OCI-LY7 (cell line): ENCODE data around the gene ANKRD9. TPM values are rescaled to one million over a fixed set of nuclear protein-coding genes. Genes with fewer than 3 reads are reported as not detected.

Experiments used
- Bru-seq: library from RNA; stranded (reverse); fragments of 400-500 nt; gene quantifications from one replicate; lab custom pipeline; 2021; lab: Mats Ljungman, UMichigan
- BruChase-seq, 2 experiments: library from RNA; stranded (reverse); fragments of 400-500 nt; gene quantifications; one replicate each; lab custom pipeline; 2021; lab: Mats Ljungman, UMichigan
- BruUV-seq: library from RNA; stranded (reverse); fragments of 400-500 nt; replicated peaks from 2 replicates; lab custom pipeline; 2021; lab: Mats Ljungman, UMichigan
- CTCF ChIA-PET: fragments of 300-600 bp; sonication (Branson Sonifier 250); formaldehyde crosslinking; loops from one replicate; lab custom pipeline; 2022; ENCODE audit warnings: antibody characterized with exemption; ENCODE audit not compliant: unreplicated experiment; lab: Charles Lee
- POLR2A ChIA-PET: fragments of 300-600 bp; sonication (Branson Sonifier 250); formaldehyde crosslinking; loops from one replicate; lab custom pipeline; 2022; ENCODE audit warnings: antibody characterized with exemption; lab: Charles Lee
- DNase-seq: peaks from one replicate; pipeline ENCODE4 v3.0.0-alpha.2; 2015; ENCODE audit warnings: low spot score
- H2AFZ ChIP-seq: fragments of 200-600 bp; sonication (generic), shearing (Covaris generic); 2 replicates; pipeline ENCODE4 v1.6.1; 2014; ENCODE audit warnings: mild to moderate bottlenecking, antibody characterized with exemption, low read length, moderate library complexity
- H3K27ac ChIP-seq: fragments of 200-600 bp; sonication (generic); 2 replicates; pipeline ENCODE4 v1.5.1; 2014; ENCODE audit warnings: mixed run types, low read depth, mild to moderate bottlenecking, moderate library complexity, low read length, inconsistent platforms; ENCODE audit not compliant: poor library complexity, severe bottlenecking
- H3K36me3 ChIP-seq: fragments of 200-600 bp; sonication (generic); 2 replicates; pipeline ENCODE4 v1.6.1; 2014; ENCODE audit warnings: mild to moderate bottlenecking, antibody characterized with exemption, low read length, moderate library complexity, mixed read lengths; ENCODE audit not compliant: insufficient read depth
- H3K4me1 ChIP-seq: fragments of 200-600 bp; sonication (generic); 2 replicates; pipeline ENCODE4 v1.5.1; 2014; ENCODE audit warnings: mild to moderate bottlenecking, low read length; ENCODE audit not compliant: insufficient read depth, poor library complexity, severe bottlenecking
- H3K4me2 ChIP-seq: fragments of 200-600 bp; sonication (generic); 2 replicates; pipeline ENCODE4 v1.6.1; 2014; ENCODE audit warnings: mild to moderate bottlenecking, low read length
- H3K4me3 ChIP-seq: fragments of 200-600 bp; sonication (generic); 2 replicates; pipeline ENCODE4 v1.5.1; 2014; ENCODE audit warnings: mild to moderate bottlenecking, low read depth, low read length; ENCODE audit not compliant: poor library complexity, severe bottlenecking
- H3K79me2 ChIP-seq: fragments of 200-600 bp; sonication (generic); 2 replicates; pipeline ENCODE4 v1.6.1; 2016; ENCODE audit warnings: low read depth, mild to moderate bottlenecking, low read length, moderate library complexity, mixed read lengths; ENCODE audit not compliant: insufficient read depth
- H3K9me2 ChIP-seq: fragments of 200-600 bp; sonication (generic); 2 replicates; pipeline ENCODE4 v1.6.1; 2016; ENCODE audit warnings: mild to moderate bottlenecking, low read length, mixed read lengths; ENCODE audit not compliant: insufficient read depth
- H3K9me3 ChIP-seq: fragments of 200-600 bp; sonication (generic); 2 replicates; pipeline ENCODE4 v1.6.1; 2014; ENCODE audit warnings: mild to moderate bottlenecking, mixed run types, low read length, mixed read lengths
- H4K20me1 ChIP-seq: fragments of 200-600 bp; sonication (generic); 2 replicates; pipeline ENCODE4 v1.6.1; 2014; ENCODE audit warnings: mild to moderate bottlenecking, antibody characterized with exemption, low read length, moderate library complexity, mixed read lengths; ENCODE audit not compliant: insufficient read depth
- CTCF ChIP-seq: fragments of 200-600 bp; sonication (generic); conservative IDR thresholded peaks from 2 replicates; pipeline ENCODE4 v1.5.1; 2014; ENCODE audit warnings: mild to moderate bottlenecking, antibody characterized with exemption, low read length, moderate library complexity, mixed read lengths
- EZH2phosphoT487 ChIP-seq: fragments of 200-600 bp; sonication (generic); IDR thresholded peaks from 2 replicates; pipeline ENCODE4 v1.6.1; 2018; ENCODE audit warnings: low read depth, borderline replicate concordance, mild to moderate bottlenecking, mixed run types, antibody characterized with exemption, low read length, moderate library complexity, mixed read lengths
- intact Hi-C: fragments of 100-400 bp; cut with micrococcal nuclease; formaldehyde crosslinking; loops from one replicate; pipeline ENCODE4 v1.10.0; 2022; ENCODE audit not compliant: unreplicated experiment
- long read RNA-seq: library from polyadenylated mRNA; stranded (forward); transcript quantifications from one replicate; pipeline ENCODE4 v2.0.0, GENCODE V29; 2022
- total RNA-seq, 2 experiments: library from RNA; depleted of rRNA in 1 of 2; stranded (reverse); fragments of >200 nt in 1 of 2; shearing (Covaris generic) in 1 of 2; gene quantifications; 2 replicates each; pipeline ENCODE4 v1.2.3, GENCODE V29; 2014 to 2022

ANKRD9 gene
- total RNA-seq (2014; rRNA removed; shearing (Covaris generic)) (1.1 and 1.2 TPM in 2 replicates), total RNA-seq (2022) (1.5 and 1.9 TPM in 2 replicates), Bru-seq, nascent RNA (percentile 18 among the genes with signal in this experiment), BruChase-seq, experiment 1, labeled RNA remaining after a 6-hour chase (percentile 18 among the genes with signal in this experiment), BruChase-seq, experiment 2, labeled RNA remaining after a 2-hour chase (percentile 31 among the genes with signal in this experiment)
- long read RNA-seq, full-length matches to known transcripts = 4 of 5 reads
- long read RNA-seq, partial matches to known transcripts = 0 of 5 reads
- long read RNA-seq, other reads (novel, unspliced or antisense) = 1 of 5 reads

- TF ChIP-seq CTCF (no peak), EZH2phosphoT487 (no peak)
- H2AFZ ChIP-seq = peak within 1 kb of the TSS; percentile 71
- H3K4me2 ChIP-seq = peak within 1 kb of the TSS; percentile 78
- no peaks in the 10 kb centered on the region for H3K9me3 ChIP-seq
- no peak within 1 kb of the TSS for H3K27ac ChIP-seq
- H4K20me1 ChIP-seq = no peaks in the 10 kb centered on the region
- no peaks in the 10 kb centered on the region for H3K9me2 ChIP-seq
- POLR2A ChIA-PET = interaction anchor here (0.6 kb wide), 1 partner anchor 68 kb away, joined by 5 read pairs; no protein-coding TSS in a partner anchor
- no peaks in the 10 kb centered on the region for H3K36me3 ChIP-seq
- peak; percentile 83 for DNase-seq
- BruUV-seq = no TSS peak
- CTCF ChIA-PET = interaction anchor here (0.8 kb wide), 1 partner anchor 15 kb away, joined by 3 read pairs; no protein-coding TSS in a partner anchor
- H3K4me3 ChIP-seq = peak within 1 kb of the TSS; percentile 77
- H3K4me1 ChIP-seq = peaks cover 11% of the 10 kb centered on the region
- intact Hi-C loops = loop anchor here (10.0 kb wide), 1 partner anchor 145 kb away; the partner anchor contains the start of genes CINP and TECPR2
- H3K79me2 ChIP-seq = no peaks in the 10 kb centered on the region
These were observed at the start of gene ANKRD9 for GRCh38 chr14:102509746-102510615. ANKRD9 (minus strand) TSS chr14:102509776; CDS start chr14:102507889, 1,887 bp downstream.

GRCh38 chr14:102558556-102558955, 49.0 kb upstream of the ANKRD9 start:
- Histone ChIP-seq H3K4me2 (no peak overlapping the region), H4K20me1 (no peaks in the 10 kb centered on the region), H3K9me2 (no peaks in the 10 kb centered on the region), H3K27ac (no peak overlapping the region), H3K4me1 (peaks cover 11% of the 10 kb centered on the region), H3K9me3 (no peaks in the 10 kb centered on the region), H3K4me3 (no peak overlapping the region), H3K36me3 (no peaks in the 10 kb centered on the region), H2AFZ (no peak overlapping the region), H3K79me2 (no peaks in the 10 kb centered on the region)
- DNase-seq = no peak
- intact Hi-C loops = no loop called here
- CTCF ChIA-PET = interaction anchor here (0.6 kb wide), 1 partner anchor 28 kb away, joined by 3 read pairs; no protein-coding TSS in a partner anchor
- BruUV-seq = no TSS peak
- POLR2A ChIA-PET = interaction anchor here (0.6 kb wide), 1 partner anchor 17 kb away, joined by 3 read pairs; no protein-coding TSS in a partner anchor
- no peak for TF ChIP-seq CTCF
- no peak for TF ChIP-seq EZH2phosphoT487
